Large intestine (tissue), 3 donors: Measurements from ENCODE around the gene NHLH2. TPM values are rescaled to one million over a fixed set of nuclear protein-coding genes. Genes with fewer than 3 reads are reported as not detected.

ENCODE experiments used
- DNase-seq, 2 donors: peaks; one replicate each; pipeline versions ENCODE4 v3.0.0 to v3.0.0-alpha.2; 2013
- H3K27ac ChIP-seq: one replicate; pipeline ENCODE4 v1.5.1; 2013; ENCODE audit warnings: low read length
- H3K27me3 ChIP-seq: 2 replicates; pipeline ENCODE4 v1.6.1; 2013; ENCODE audit warnings: low read length; ENCODE audit not compliant: control insufficient read depth, insufficient read depth
- H3K36me3 ChIP-seq: 2 replicates; pipeline ENCODE4 v1.6.1; 2013; ENCODE audit warnings: low read length; ENCODE audit not compliant: control insufficient read depth, insufficient read depth
- H3K4me1 ChIP-seq: one replicate; pipeline ENCODE4 v1.6.1; 2013; ENCODE audit warnings: low read length; ENCODE audit not compliant: control insufficient read depth, insufficient read depth
- H3K4me3 ChIP-seq: one replicate; pipeline ENCODE4 v1.5.1; 2013; ENCODE audit warnings: low read length
- H3K9me3 ChIP-seq: one replicate; pipeline ENCODE4 v1.6.1; 2013; ENCODE audit warnings: mild to moderate bottlenecking, low read depth, low read length, moderate library complexity; ENCODE audit not compliant: control insufficient read depth
- WGBS: methylation state at CpG from one replicate; pipeline ENCODE4 v1.1.5; 2013; ENCODE audit warnings: low lambda C conversion rate; ENCODE audit not compliant: insufficient coverage; 5-methylcytosine and 5-hydroxymethylcytosine counted together
- polyA plus RNA-seq: library from polyadenylated mRNA; unstranded; fragments of 120-200 nt; gene quantifications from one replicate; pipeline ENCODE4 v1.2.1, GENCODE V29; 2013

The NHLH2 gene
- polyA plus RNA-seq, 1 donor: not detected

DNA sequence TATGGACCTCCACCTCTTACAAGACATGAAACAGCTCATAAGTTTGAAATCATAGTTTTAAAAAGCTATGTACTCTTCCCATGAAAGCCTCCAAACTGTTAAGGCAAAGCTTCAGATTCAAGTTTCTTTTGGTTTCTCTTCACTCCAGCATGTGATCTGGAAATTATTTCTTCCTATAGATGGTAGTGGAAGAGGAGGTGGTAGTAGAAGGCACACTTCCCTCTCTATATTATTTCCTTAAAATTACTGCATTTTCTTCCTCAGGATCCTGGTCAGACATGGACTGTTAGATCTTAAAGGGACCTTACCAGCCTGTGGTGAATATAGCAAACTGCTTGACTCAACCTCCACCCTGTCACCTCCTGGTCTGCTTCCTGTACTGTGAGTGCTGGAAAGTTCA lies 31.9 kb downstream of the NHLH2 start:
- Histone ChIP-seq H3K27ac (no peak overlapping the region), H3K27me3 (no peaks in the 10 kb centered on the region), H3K4me1 (peaks cover 18% of the 10 kb centered on the region), H3K36me3 (no peaks in the 10 kb centered on the region), H3K4me3 (no peak overlapping the region), H3K9me3 (no peaks in the 10 kb centered on the region)
- no peak for DNase-seq

- H3K27me3 ChIP-seq: no peaks in the 10 kb centered on the region
- no peaks in the 10 kb centered on the region for H3K36me3 ChIP-seq
- H3K4me1 ChIP-seq: peaks cover 18% of the 10 kb centered on the region
- no peak overlapping the region for H3K4me3 ChIP-seq
- WGBS: no CpG with 5 or more reads among the region's 2 CpGs
- H3K27ac ChIP-seq: no peak overlapping the region
- no peaks in the 10 kb centered on the region for H3K9me3 ChIP-seq
- DNase-seq: peak; percentile 46 to 56
Measured at GRCh38 chr1:115807723-115808122, 33.2 kb downstream of the NHLH2 start.

DNA sequence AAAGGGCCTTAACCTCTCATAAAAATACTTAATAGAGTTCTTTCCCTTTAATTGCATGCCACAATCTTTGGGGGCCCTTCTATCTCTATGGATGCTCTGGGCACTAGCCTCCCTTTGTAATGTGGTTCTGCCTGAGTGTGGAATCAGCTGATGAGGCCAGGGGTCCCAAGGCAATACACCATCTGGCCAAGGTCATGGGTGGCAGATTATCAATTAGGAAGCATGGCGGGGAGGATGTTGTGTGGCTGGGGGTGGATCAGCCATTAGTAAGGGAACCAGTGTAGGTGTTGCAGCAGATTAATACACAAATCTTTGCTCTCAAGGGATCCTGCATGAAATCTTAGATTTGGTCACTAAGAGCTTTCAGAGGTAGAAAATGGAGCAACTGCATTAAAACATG lies 35.3 kb downstream of the NHLH2 start:
- Histone ChIP-seq H3K36me3 (no peaks in the 10 kb centered on the region), H3K27ac (no peak overlapping the region), H3K4me1 (peaks cover 5% of the 10 kb centered on the region), H3K4me3 (no peak overlapping the region), H3K9me3 (no peaks in the 10 kb centered on the region), H3K27me3 (no peaks in the 10 kb centered on the region)
- no peak for DNase-seq
- no CpG with 5 or more reads among the region's 1 CpG for WGBS

DNA sequence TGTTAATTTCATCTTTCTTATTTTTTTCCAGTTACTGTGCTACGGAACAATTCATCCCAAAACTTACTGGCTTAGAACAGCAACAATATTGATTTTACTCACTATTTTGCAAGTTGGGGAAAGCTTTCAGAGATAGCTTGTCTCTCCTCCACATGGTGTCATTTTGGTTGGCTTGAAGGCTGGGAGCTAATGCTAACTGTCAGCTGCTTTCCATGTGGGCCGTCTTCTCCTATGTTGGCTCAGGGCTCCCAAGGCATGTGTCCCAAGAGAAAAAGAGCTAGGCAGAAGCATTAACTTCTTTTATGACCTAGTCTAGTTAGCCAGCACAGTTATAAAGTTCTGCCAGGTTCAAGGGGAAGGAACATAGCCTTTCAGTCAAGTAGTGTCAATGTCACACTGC lies 38.5 kb downstream of the NHLH2 start:
- Histone ChIP-seq H3K36me3 (no peaks in the 10 kb centered on the region), H3K27me3 (no peaks in the 10 kb centered on the region), H3K27ac (no peak overlapping the region), H3K4me3 (no peak overlapping the region), H3K9me3 (no peaks in the 10 kb centered on the region), H3K4me1 (no peaks in the 10 kb centered on the region)
- no peak for DNase-seq
- WGBS: 100% methylated on average over 1 of the region's 2 CpGs

DNA sequence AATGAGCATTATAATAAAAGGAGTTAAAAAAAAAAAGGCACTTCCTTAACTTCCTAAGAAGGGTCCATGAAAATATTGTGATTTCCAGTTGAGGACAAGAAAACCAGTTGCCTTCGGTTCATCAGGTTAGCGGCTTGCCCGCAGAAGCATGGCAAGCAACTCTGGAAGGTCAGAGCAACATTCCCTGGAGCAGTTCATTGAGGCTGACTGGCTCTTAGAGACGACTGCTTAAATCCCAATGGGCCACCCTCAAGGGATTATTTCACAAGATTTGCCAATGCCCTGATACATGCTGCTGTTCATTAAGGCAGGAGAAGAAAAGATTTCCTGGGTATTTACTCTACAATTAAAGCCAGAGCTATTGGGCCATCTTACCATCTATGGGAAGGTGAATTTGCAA lies 43.4 kb downstream of the NHLH2 start:
- Histone ChIP-seq H3K27me3 (peaks cover 3% of the 10 kb centered on the region), H3K36me3 (no peaks in the 10 kb centered on the region), H3K4me1 (no peaks in the 10 kb centered on the region), H3K9me3 (no peaks in the 10 kb centered on the region), H3K4me3 (no peak overlapping the region), H3K27ac (no peak overlapping the region)
- DNase-seq: no peak
- WGBS: no CpG with 5 or more reads among the region's 4 CpGs

DNA sequence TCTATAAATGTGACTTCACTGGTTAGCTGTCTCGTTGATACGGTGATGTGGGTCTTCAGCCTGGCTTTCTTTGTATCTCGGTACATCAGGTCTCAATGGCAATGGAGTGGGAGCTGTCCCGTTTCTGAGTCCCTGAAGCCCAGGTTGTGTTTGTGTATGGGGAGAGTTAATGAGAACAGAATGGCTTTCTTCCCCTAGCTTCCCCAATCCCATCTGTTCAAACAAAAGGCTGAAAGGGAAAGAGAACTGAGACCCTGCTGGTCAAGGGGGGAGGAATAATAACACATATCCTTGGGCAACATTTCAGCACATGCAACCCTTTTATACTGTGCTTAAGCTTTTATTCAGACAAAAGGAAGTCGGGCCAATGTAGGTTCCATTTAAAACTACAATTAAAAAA lies 44.0 kb downstream of the NHLH2 start:
- Histone ChIP-seq H3K4me3 (no peak overlapping the region), H3K36me3 (no peaks in the 10 kb centered on the region), H3K9me3 (no peaks in the 10 kb centered on the region), H3K4me1 (no peaks in the 10 kb centered on the region), H3K27ac (no peak overlapping the region), H3K27me3 (peaks cover 3% of the 10 kb centered on the region)
- WGBS: no CpG with 5 or more reads among the region's 5 CpGs
- no peak for DNase-seq

DNA sequence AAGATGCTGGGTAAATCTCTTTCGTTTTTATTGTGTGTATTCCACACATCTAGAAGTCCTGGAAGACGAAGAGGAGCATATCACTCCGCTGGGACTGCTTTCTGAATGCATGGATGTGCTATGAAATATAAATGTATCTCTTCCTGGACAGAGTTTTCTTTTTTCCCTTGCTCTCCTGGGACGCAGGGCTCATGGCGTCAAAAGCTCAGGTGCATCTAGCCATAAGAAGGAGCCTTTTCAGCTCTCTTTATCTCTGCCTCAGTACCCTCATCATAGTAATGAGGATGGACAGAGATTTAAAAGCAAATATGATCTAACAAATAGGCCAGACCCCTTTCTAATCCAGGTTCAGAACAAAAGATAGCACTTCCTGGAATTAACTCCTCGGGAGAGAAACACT lies 44.9 kb downstream of the NHLH2 start:
- no CpG with 5 or more reads among the region's 6 CpGs for WGBS
- H3K9me3 ChIP-seq: no peaks in the 10 kb centered on the region
- H3K36me3 ChIP-seq: no peaks in the 10 kb centered on the region
- peaks cover 3% of the 10 kb centered on the region for H3K27me3 ChIP-seq
- no peaks in the 10 kb centered on the region for H3K4me1 ChIP-seq
- H3K27ac ChIP-seq: no peak overlapping the region
- DNase-seq: no peak
- no peak overlapping the region for H3K4me3 ChIP-seq

- H3K4me3 ChIP-seq: no peak overlapping the region
- 25% methylated on average over 2 of the region's 4 CpGs for WGBS
- H3K27ac ChIP-seq: no peak overlapping the region
- H3K4me1 ChIP-seq: no peaks in the 10 kb centered on the region
- H3K27me3 ChIP-seq: peaks cover 6% of the 10 kb centered on the region
- no peaks in the 10 kb centered on the region for H3K9me3 ChIP-seq
- H3K36me3 ChIP-seq: no peaks in the 10 kb centered on the region
- no peak for DNase-seq
Measured at GRCh38 chr1:115794976-115795639, 45.8 kb downstream of the NHLH2 start.

DNA sequence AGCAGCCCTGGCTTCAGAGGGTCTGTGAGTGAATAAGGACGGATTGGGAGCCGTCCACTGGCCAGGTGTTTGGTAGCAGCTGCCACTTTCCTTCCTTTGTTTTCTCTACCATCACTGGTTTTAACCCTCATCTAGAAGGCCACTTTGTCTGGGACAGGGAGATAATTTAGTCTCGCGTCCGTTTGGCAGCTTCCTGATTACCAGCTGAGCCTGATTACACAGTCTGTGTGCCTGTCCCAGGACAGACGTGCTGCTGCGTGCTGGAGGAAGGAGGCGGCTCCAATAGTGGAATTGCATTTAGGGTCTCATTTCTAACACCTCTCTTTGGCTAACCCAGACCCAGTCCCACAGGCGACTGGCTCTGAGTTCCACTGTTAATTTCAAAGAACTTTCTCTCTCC lies 47.8 kb downstream of the NHLH2 start:
- DNase-seq: no peak
- H3K27ac ChIP-seq: no peak overlapping the region
- H3K9me3 ChIP-seq: no peaks in the 10 kb centered on the region
- H3K27me3 ChIP-seq: peaks cover 8% of the 10 kb centered on the region
- H3K36me3 ChIP-seq: no peaks in the 10 kb centered on the region
- WGBS: 40% methylated on average over 1 of the region's 9 CpGs
- H3K4me1 ChIP-seq: no peaks in the 10 kb centered on the region
- H3K4me3 ChIP-seq: no peak overlapping the region

GRCh38 chr1:115791816-115792215 lies 49.1 kb downstream of the NHLH2 start:
- DNase-seq: no peak
- H3K4me3 ChIP-seq: no peak overlapping the region
- WGBS: no CpG with 5 or more reads among the region's 3 CpGs

GRCh38 chr1:115790846-115791245 lies 50.1 kb downstream of the NHLH2 start:
- H3K4me1 ChIP-seq: no peaks in the 10 kb centered on the region
- no peaks in the 10 kb centered on the region for H3K9me3 ChIP-seq
- WGBS: no CpG with 5 or more reads among the region's 6 CpGs
- peaks cover 8% of the 10 kb centered on the region for H3K27me3 ChIP-seq
- no peaks in the 10 kb centered on the region for H3K36me3 ChIP-seq
- no peak overlapping the region for H3K27ac ChIP-seq
- DNase-seq: no peak
- no peak overlapping the region for H3K4me3 ChIP-seq

More at GRCh38 chr1:115791816-115792215, 49.1 kb downstream of the NHLH2 start:
- H3K4me1 ChIP-seq: no peaks in the 10 kb centered on the region
- no peak overlapping the region for H3K27ac ChIP-seq
- H3K9me3 ChIP-seq: no peaks in the 10 kb centered on the region
- no peaks in the 10 kb centered on the region for H3K36me3 ChIP-seq
- peaks cover 8% of the 10 kb centered on the region for H3K27me3 ChIP-seq
